GM19099 (cell line): Measurements from ENCODE around the gene SLC22A5.

Source experiments
- POLR2A ChIP-seq: IDR thresholded peaks from 3 replicates; pipeline ENCODE4 v1.6.1; 2011; ENCODE audit warnings: low read depth; ENCODE audit not compliant: insufficient read length; ENCODE audit errors: extremely low read depth

The SLC22A5 gene

DNA sequence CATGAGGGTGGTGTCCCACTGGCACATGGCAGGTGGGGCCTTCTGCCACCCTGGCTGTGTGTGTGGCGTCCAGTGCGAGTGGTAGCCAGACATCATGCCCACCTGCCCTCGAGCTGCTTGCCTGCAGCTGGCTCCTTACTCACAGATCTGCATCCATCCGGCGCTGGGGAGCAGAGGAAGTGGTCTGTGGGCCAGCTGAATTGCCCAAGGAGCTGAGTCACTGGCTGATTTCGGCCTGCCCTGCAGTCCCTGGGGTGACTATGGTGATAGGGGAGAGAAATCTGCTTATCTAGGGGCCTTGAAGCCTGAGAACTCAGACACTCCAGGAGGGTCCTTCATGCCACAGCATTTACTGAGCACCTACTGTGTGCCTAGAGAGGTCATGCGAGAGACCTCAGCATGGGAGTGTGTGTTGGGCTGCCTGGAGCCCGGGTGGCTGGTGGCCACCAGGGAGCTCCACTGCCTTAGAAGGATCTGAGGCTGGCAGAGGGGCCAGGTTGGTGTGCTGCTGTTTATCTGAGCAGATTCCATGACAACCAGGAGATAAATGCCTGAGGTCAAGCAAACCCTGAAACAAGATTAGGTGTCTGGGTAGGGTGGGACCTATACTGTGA, 57.1 kb downstream of the SLC22A5 start:
- TF ChIP-seq POLR2A, result peak; percentile 48

DNA sequence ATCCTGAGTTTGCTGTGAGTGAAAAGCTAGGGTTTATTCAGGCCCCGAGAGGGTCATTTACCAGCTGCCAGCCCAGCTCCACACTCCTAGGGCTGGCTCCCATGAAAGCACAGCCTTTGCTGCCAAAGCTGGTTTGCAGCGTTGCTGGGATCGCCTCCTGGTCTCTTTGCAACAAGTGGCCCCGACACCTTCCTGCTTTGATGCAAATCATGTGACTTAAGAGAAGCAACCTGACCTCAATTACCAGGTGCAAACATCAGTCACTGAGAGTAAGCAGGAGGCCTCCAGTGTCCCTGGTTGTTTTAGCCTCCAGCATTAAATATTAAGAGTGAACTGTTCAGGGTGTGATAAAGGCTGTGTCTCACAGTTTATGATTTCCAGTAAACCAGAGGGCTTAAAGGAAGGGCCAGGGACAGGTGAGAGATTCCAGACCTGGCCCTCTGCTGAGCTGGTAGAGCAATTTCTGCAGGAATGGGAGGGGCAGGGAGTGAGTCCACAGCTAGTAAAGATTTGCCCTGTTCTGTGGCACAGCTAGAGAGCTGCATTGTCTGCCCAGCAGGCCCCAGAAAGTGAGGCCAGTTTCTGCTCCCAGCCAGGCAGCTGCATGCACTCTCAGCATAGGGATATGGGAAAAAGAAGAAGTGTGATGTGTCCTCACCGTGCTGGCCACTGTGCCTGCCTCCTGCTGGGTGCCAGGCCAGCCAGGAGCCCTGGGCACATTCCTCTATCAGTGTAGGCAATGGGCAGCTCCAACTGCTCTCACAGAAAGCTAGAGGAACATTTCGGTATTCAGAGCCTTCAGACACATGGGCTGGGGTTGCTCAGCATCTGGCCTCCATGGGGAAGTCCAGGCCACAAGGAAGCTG, 58.0 kb downstream of the SLC22A5 start:
- TF ChIP-seq POLR2A, result peak; percentile 39

- no peak for TF ChIP-seq POLR2A
Measured at GRCh38 chr5:132428147-132428482, 58.6 kb downstream of the SLC22A5 start.

GRCh38 chr5:132428484-132429462, 59.3 kb downstream of the SLC22A5 start:
- no peak for TF ChIP-seq POLR2A

- TF ChIP-seq POLR2A, result no peak
Measured at GRCh38 chr5:132429463-132430440, 60.2 kb downstream of the SLC22A5 start.

DNA sequence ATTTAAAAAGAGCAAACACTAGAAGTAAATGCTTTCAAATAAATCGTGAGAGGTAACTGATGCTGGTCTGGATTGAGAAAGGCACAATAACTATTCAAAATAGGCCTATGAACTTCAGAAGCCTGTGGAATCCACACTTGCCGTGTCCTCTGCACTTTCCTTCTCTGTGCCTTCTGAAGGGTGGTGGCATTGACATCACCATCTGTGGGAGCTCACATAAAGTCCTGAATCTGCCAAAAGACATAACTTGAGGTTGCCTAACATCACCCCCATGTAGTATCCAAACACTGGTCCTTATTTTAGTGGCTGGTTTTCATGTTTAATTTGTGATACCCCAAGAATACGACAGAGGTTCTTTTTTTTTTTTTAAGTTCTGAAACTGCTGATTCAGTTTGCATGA, 61.2 kb downstream of the SLC22A5 start:
- TF ChIP-seq POLR2A, result no peak

DNA sequence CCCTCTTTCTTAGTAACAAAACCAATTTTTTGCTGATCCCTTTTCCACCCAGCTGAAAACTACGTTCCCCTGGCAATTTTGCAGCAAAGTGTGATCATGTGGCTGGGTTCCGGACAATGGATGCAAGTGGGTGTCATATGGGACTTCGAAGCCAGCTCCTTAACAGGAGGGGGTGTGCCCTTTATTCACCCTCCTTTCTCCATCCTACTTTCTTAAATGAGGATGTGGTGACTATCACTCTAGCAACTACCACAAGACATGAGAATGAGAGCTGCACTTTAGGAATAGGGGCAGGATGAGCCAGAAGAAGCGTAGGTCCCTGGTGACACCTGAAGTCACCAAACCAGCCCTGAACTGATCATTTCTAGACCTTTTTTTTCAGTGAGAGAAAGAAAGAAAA, 62.1 kb downstream of the SLC22A5 start:
- no peak for TF ChIP-seq POLR2A

- no peak for TF ChIP-seq POLR2A
Measured at GRCh38 chr5:132433141-132433540, 63.6 kb downstream of the SLC22A5 start.

GRCh38 chr5:132434416-132435286, 65.1 kb downstream of the SLC22A5 start:
- TF ChIP-seq POLR2A, result no peak

- no peak for TF ChIP-seq POLR2A
Measured at GRCh38 chr5:132435447-132435846, 65.9 kb downstream of the SLC22A5 start.

GRCh38 chr5:132435886-132436285, 66.4 kb downstream of the SLC22A5 start:
- no peak for TF ChIP-seq POLR2A

- no peak for TF ChIP-seq POLR2A
Measured at GRCh38 chr5:132436936-132437335, 67.4 kb downstream of the SLC22A5 start.

DNA sequence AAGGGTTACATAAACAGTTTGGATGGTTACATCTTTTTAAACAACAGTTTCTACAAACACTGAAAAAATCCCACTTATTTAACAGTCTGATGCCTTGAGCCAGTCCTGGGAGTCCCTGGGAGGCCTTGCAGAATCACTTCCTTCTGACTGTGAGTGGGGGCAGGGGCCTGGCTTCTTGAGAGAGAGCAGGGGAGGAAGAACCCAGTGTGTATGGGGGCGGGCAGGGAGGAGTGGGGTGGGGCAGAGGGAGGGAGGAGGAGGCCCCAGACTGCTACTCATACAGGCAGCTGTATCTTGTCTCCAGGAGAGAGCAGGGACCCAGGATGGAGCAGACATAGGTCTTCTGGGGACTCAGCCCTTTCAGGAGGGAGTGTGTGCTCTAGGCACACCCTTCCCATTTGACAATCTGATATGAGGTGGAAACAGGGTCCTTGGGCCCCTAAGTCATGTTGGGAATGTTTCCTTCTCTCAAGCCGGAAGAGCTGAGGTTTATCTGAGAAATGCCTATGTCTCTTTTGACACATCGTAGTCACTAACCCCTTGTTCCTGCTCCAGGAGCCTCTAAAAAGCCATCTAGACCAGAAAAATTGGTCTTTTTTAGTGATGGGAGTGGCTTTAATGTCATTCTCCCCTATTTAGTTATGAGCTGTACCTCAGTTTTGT, 68.2 kb downstream of the SLC22A5 start:
- TF ChIP-seq POLR2A, result peak; percentile 39
